Kidney (tissue), 14 donors: Measurements from ENCODE around the gene EGFR. TPM values are rescaled to one million over a fixed set of nuclear protein-coding genes. Genes with fewer than 3 reads are reported as not detected.

Experiments used
- DNase-seq, 5 donors: peaks; one replicate each; pipeline ENCODE4 v3.0.0-alpha.2; 2013 to 2020
- FAIRE-seq: peaks from 2 replicates; lab custom pipeline; 2012; peaks lifted over from hg19 to GRCh38; lab: Jason Lieb, UNC
- H3K27ac ChIP-seq, 2 donors: one replicate each; pipeline ENCODE4 v1.7.0; 2013; ENCODE audit warnings: low read depth in 2 of 2, low read length in 2 of 2, inconsistent platforms in 1 of 2
- H3K27me3 ChIP-seq: one replicate; pipeline ENCODE4 v1.7.1; 2013; ENCODE audit warnings: low read length, inconsistent platforms; ENCODE audit not compliant: control insufficient read depth, insufficient read depth
- H3K36me3 ChIP-seq, 3 donors: one replicate each; pipeline versions ENCODE4 v1.7.0 to v1.7.1; 2013; ENCODE audit warnings: low read length in 3 of 3, control low read depth in 1 of 3, inconsistent platforms in 1 of 3; ENCODE audit not compliant: insufficient read depth in 3 of 3, control insufficient read depth in 2 of 3
- H3K4me1 ChIP-seq, 3 donors: one replicate each; pipeline versions ENCODE4 v1.7.0 to v1.7.1; 2013; ENCODE audit warnings: low read length in 3 of 3, inconsistent platforms in 1 of 3, low read depth in 1 of 3; ENCODE audit not compliant: control insufficient read depth in 2 of 3, insufficient read depth in 2 of 3
- H3K4me3 ChIP-seq, 3 donors: one replicate each; pipeline versions ENCODE4 v1.7.0 to v1.8.1; 2013; ENCODE audit warnings: low read length in 3 of 3, control low read depth in 1 of 3, inconsistent platforms in 1 of 3
- H3K9ac ChIP-seq, 3 donors: one replicate each; pipeline versions ENCODE4 v1.7.0 to v1.7.1; 2013; ENCODE audit warnings: low read length in 3 of 3, control low read depth in 1 of 3, inconsistent platforms in 1 of 3
- H3K9me3 ChIP-seq, 3 donors: one replicate each; pipeline versions ENCODE4 v1.7.0 to v1.7.1; 2013; ENCODE audit warnings: low read length in 3 of 3, control low read depth in 1 of 3, inconsistent platforms in 1 of 3; ENCODE audit not compliant: control insufficient read depth in 2 of 3, insufficient read depth in 1 of 3
- intact Hi-C: fragments of 100-400 bp; cut with DNase I; formaldehyde crosslinking; loops from one replicate; pipeline ENCODE4 v1.11.1; 2022
- polyA plus RNA-seq: library from polyadenylated mRNA; stranded (reverse); fragments of 350-450 nt; fragmentation: Illumina TruSeq; extraction: RNeasy Lipid Tissue Mini Kit (QIAGEN cat#74804); gene quantifications from one replicate; pipeline ENCODE4 v1.2.3, GENCODE V29; 2014; ENCODE audit warnings: low read depth, low replicate concordance; ENCODE audit not compliant: insufficient read depth
- total RNA-seq: library from RNA; stranded (reverse); fragmentation: NEBNext Ultra II Directional; extraction: Animal tissue kit (Norgen Biotek cat#: 25700); gene quantifications from one replicate; pipeline ENCODE4 v1.2.1, GENCODE V29; 2021
- TF ChIP-seq, protein P1 (sequence below): IDR thresholded peaks from 3 replicates; pipeline ENCODE4 v1.5.1; 2012; ENCODE audit warnings: mild to moderate bottlenecking, moderate library complexity, borderline replicate concordance; ENCODE audit not compliant: insufficient read depth; ENCODE audit errors: extremely low read depth
- donor health status: control.
- donor health status: control.
- donor health status: control.
- donor health status: control.
- donor health status: control.
- donor health status: DM: yes; HTN: yes; CAD: no.
- donor health status: Normal renal cell carcinoma (clear cell type).

The EGFR gene
- total and polyA plus RNA-seq, 2 donors from 2014 or later = 5.9 to 61.3 TPM

DNA sequence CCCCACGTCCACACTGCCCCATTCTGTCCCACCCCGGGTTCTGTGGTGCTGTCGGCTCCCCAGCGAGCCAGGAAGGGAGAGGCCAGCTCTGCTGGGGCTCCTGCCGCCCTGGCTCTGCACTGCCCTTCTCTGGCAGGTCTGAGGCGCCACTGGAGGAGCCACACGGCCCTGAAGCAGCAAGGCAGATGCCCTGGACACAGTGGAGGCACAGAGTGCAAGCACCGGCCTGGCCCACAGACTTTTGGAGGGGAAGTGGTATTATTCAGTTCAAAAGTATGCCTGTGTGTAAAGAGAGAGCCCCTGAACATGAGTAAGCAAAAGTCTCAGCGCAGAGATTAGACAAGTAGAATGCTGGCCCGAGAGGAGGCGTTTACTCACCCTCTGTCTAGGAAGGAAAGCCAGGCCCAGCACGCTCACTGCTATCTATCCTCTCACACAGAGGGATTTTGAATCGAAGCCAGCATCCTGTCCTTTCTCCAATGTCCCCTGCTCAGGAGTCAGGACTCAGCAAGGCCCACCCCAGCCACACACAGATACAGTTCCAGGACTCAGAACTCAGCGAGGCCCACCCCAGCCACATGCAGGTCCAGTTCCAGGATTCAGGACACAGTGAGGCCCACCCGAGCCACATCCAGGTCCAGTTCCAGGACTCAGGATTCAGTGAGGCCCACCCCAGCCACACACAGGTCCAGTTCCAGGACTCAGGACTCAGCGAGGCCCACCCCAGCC is 115.0 kb downstream of the EGFR start:
- DNase-seq (peak in 1 of 5 donors; percentile 68), FAIRE-seq (no peak)
- Histone ChIP-seq H3K9ac (no peak overlapping the region), H3K27ac (peak overlapping the region in 1 of 2 donors; percentile 9), H3K4me1 (peaks cover 0 to 24% (median 8%) of the 10 kb centered on the region in 3 donors), H3K4me3 (no peak overlapping the region), H3K9me3 (no peaks in the 10 kb centered on the region), H3K36me3 (no peaks in the 10 kb centered on the region), H3K27me3 (no peaks in the 10 kb centered on the region)
- TF ChIP-seq, protein P1, sequence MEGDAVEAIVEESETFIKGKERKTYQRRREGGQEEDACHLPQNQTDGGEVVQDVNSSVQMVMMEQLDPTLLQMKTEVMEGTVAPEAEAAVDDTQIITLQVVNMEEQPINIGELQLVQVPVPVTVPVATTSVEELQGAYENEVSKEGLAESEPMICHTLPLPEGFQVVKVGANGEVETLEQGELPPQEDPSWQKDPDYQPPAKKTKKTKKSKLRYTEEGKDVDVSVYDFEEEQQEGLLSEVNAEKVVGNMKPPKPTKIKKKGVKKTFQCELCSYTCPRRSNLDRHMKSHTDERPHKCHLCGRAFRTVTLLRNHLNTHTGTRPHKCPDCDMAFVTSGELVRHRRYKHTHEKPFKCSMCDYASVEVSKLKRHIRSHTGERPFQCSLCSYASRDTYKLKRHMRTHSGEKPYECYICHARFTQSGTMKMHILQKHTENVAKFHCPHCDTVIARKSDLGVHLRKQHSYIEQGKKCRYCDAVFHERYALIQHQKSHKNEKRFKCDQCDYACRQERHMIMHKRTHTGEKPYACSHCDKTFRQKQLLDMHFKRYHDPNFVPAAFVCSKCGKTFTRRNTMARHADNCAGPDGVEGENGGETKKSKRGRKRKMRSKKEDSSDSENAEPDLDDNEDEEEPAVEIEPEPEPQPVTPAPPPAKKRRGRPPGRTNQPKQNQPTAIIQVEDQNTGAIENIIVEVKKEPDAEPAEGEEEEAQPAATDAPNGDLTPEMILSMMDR = no peak
- intact Hi-C loops = no loop called here

- DNase-seq (no peak), FAIRE-seq (no peak)
- Histone ChIP-seq H3K9me3 (no peaks in the 10 kb centered on the region), H3K36me3 (no peaks in the 10 kb centered on the region), H3K27me3 (no peaks in the 10 kb centered on the region), H3K4me3 (no peak overlapping the region), H3K27ac (no peak overlapping the region), H3K9ac (no peak overlapping the region), H3K4me1 (peaks cover 0 to 22% (median 8%) of the 10 kb centered on the region in 3 donors)
- TF ChIP-seq, protein P1 = no peak
- intact Hi-C loops = no loop called here
Observed at GRCh38 chr7:55134359-55134725, 115.5 kb downstream of the EGFR start.

DNA sequence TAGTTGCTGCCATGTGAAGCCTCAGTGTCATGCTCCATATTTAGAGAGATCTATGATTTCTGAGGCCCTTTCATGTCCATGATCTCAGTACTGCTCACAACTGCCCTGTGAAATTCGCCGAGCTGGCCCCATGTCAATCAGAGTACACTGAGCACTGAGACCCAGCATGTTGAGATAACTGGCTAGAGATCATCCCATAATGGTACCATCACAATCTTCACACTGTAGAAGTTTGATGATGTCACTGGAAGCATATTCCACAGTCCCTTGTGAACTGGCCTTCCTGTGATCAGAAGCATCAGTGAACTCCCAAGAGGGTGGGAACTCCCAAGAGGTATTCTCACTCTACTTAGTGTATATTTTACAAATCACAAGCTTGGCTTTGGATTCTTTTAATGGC is 116.0 kb downstream of the EGFR start:
- Histone ChIP-seq H3K4me3 (no peak overlapping the region), H3K9ac (no peak overlapping the region), H3K27ac (no peak overlapping the region), H3K27me3 (no peaks in the 10 kb centered on the region), H3K9me3 (no peaks in the 10 kb centered on the region), H3K4me1 (peaks cover 0 to 21% (median 8%) of the 10 kb centered on the region in 3 donors), H3K36me3 (no peaks in the 10 kb centered on the region)
- no peak for FAIRE-seq
- TF ChIP-seq, protein P1 = no peak
- intact Hi-C loops = no loop called here
- DNase-seq = no peak
